Measurements from ENCODE around the gene RSPRY1.

- TF ChIP-seq EZH2 (IDR thresholded peaks at IDR 0.05; ENCODE audit: insufficient read depth, poor library complexity, severe bottlenecking) (no peak), EZH2phosphoT487 (IDR thresholded peaks at IDR 0.05; ENCODE audit: insufficient read depth, low read depth) (no peak)
Measured at GRCh38 chr16:57266531-57267260, 80.6 kb downstream of the RSPRY1 start.

Measured in GM23248 (cell line).